GM18867 (cell line): ENCODE measurements around the gene ILRUN.
"Not testable (repeated sequence)": the region's sequence is repeated elsewhere in the genome, so short reads cannot be mapped to it uniquely, and the experiment has no call there.

Source experiments
- ATAC-seq: cut with Tn5 transposase; IDR thresholded peaks from one replicate; pipeline ENCODE4 v1.9.1; 2021; ENCODE audit warnings: mild to moderate bottlenecking, moderate library complexity; ENCODE audit not compliant: unreplicated experiment

The ILRUN gene

DNA sequence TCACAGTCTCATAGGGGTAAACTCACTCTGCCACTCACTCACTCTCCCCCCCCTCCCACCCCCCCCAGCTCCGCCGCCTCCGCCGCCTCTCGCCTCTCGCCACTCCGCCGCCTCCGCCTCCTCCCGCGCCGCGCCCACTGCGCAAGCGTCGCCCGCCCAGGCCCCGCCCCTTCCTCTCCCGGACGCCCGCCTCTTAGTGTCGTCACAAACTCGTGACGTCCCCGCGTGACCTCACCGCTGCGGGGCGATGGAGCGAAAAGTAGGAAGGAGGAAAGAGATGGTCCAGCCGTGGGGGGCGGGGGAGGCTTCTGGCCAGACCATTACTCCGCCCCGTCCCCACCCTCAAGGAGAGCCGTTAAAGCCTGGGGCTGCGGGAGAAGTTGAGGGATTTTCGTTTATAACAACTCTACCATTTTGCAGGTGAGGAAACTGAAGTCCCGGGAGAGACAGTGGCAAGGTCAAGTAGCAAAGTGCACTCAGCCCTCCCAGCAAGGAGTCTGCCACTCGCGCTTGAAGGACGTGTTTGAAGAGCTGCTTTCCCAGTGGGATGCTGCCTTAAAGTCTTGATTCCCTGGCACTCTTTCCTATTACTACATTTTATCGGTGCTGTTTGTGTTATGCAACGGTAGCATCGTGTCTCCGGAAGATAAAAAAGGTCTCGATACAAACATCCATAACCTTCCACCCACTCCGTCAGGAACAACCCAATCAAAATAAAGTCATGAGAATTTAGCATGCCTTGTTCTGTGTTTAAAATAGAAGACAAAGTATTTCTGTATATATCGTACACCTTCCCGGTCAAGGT is at the start of gene ILRUN:
TSS of gene ILRUN (minus strand) at position 29 of the 805 bp plus-strand sequence. CDS start 164 bp downstream, outside the sequence.
- peak; percentile 76 for ATAC-seq

DNA sequence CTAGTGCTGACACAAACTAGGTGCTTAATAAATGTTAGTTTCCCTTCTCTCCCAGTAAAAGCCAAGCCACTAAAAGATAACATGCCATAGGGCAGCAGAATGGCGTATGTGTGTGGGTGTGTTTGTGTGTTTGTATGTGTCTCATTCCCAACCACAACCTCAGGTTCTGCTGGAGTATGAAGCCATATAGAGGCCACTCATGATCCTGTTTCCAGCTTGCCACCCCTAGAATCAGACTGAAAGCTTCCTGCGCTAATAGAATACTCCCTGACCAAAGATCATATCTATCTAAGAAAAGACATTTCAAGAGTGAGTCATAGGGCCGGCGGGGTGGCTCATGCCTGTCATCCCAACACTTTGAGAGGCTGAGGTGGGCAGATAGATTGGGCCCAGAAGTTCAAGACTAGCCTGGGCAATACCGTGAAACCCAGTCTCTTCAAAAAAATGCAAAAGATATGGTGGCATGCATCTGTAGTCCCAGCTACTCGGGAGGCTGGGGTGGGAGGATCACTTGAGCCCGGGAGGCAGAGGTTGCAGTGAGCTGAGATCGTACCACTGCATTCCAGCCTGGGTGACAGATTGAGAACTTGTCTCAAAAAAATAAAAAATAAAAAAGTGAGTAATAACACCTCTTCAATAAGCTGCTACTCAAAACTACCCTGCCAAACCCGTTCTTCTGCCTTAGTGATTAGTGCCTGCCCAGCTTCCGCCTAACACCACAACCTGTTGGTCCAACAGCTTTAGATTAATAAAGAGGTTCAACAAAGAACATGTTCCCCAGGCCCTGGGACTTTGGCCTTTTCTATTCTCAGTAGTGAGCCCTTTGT is 48.9 kb upstream of the ILRUN start:
- ATAC-seq, result no peak

DNA sequence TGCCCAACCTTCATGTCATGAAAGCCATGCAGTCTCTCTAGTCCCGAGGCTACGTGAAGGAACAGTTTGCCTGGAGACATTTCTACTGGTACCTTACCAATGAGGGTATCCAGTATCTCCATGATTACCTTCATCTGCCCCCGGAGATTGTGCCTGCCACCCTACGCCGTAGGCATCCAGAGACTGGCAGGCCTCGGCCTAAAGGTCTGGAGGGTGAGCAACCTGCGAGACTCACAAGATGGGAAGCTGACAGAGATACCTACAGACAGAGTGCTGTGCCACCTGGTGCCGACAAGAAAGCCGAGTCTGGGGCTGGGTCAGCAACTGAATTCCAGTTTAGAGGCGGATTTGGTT is 47.7 kb upstream of the ILRUN start:
- ATAC-seq, result not testable (repeated sequence)

DNA sequence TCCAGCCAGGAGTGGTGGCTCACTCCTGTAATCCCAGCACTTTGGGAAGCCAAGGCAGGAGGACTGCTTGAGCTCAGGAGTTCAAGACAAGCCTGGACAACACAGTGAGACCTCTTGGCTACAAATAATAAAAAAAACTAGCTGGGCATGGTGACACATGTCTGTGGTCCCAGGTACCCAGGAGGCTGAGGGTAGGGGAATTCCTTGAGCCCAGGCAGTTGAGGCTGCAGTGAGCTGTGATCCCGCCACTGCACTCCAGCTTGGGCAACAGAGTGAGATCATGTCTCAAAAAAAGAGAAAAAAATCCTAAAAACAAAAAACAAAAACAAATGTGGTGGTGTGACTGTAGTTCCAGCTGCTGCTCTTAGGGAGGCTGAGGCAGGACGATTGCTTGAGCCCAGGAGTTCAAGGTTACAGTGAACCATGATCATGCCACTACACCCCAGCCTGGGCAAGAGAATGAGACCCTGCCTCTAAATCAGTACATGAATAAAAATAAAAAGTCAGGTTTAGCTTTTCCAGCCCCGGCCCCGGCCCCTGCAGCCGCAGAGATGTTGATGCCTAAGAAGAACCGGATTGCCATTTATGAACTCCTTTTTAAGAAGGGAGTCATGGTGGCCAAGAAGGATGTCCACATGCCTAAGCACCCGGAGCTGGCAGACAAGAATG is 47.2 kb upstream of the ILRUN start:
- no peak for ATAC-seq

DNA sequence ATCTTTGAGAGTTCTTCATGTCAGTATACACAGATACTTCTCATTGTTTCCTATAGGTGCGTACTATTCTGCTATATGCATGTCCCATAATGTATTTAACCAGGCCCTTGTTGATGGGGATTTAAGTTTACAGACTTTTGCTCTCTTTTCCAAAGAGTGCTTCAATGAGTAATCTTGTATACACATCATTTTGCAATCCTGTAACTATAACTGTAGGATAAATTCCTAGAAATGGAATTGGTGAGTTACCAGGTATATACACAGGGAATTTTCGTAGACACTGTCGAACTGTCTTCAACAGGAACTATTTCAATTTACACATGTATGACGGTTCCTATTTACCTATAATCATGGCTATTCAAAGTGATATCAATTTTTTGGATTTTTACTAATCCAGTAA is 45.5 kb upstream of the ILRUN start:
- no peak for ATAC-seq

DNA sequence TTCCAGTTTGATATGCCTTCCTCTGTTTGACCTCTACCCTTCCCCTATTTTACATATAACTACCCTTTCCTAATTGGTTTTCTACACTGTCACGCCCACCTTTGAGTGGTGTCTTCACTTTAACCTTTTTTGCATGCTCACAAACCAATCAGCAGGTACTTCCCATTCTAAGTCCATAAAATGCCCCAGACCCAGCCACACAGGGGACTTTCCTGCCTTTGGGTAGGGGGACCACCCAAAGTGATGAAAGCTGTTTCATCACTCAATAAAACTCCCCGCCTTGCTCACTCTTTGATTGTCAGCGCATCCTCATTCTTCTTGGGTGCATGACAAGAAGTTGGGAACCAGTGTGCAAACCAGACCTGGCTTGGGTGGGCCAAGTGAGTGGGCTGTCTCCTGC is 40.3 kb upstream of the ILRUN start:
- ATAC-seq, result no peak

DNA sequence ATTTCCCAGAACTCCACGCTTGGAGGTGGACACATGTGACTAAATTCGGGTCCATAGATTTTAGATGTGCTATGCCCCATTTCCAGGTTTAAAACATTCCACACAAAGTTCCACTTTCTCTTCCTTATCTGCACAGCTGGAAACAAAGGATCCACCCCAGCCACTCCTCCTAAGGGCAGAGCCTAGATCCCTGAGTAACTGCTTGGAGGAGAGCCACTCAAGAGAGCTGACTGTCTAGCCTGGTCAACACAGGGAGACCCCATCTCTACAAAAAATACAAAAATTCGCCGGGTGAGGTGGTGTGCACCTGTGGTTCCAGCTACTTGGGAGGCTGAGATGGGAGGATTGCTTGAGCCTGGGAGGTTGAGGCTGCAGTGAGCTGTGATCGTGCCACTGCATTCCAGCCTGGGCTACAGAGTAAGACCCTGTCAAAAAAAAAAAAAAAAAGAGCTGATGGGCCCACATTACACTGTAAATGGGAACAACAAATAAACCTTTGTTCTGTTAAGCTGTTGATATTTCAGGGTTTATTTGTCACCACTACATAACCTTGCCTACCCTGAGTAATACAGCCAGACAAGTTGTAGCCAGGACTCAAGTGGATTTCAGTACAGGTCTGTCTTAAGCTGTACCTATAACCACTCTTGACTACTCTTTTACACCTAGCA is 35.0 kb upstream of the ILRUN start:
- no peak for ATAC-seq

DNA sequence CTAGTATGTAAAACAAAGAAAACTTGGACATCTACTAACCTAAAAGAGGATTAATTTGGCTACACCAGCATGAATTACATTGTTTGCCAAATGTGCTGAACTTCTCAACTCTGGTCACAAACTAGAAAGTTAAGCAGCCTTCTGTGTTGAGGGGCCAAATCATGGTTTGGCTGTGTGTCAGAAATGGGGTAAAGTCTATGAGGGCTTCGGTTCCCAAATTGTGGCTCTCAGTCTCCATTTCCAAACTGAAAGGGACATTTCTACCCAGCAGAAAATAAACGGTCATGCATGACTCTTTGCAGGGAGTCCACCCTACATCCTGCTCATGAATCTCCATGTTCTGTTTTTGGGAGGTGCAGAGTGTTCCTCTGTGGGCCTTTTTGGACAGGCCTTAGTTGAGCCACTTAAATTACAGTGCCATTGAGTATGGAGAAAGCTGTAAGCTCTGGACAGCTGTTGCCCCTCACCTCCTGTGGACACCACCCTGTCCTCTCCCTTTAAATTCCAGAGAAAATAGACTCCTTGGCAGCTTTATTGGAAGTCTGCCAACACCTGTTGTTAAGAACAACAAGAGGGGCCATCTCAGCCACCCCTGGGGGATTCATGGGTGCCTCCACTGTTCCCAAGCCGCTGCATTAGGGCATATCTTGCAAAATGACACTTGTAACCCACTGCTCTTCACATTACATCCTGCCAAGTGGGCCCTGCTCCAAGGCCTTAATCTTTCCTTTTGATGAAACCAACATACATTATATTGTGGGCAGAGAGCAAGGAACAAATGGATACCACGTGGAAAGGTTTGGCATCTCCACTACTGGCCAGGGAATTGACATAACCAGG is 33.3 kb upstream of the ILRUN start:
- no peak for ATAC-seq

DNA sequence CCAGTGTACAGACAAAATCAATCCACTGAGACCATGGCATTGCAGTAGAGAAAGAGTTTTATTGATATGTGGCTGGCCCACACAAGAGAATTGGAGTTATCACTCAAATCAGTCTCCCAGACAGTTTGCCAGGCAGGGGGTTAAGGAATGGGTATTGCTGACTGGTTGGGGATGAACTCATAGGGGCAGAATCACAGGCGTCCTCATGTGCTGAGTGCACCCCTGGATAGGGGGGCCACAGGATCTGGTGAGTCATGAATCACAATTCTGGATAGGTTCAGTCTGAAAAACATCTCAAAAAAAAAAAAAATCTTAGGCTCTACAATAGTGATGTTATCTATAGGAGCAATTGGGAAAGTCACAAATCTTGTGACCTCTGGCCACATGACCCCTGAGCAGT is 29.5 kb upstream of the ILRUN start:
- ATAC-seq, result no peak

DNA sequence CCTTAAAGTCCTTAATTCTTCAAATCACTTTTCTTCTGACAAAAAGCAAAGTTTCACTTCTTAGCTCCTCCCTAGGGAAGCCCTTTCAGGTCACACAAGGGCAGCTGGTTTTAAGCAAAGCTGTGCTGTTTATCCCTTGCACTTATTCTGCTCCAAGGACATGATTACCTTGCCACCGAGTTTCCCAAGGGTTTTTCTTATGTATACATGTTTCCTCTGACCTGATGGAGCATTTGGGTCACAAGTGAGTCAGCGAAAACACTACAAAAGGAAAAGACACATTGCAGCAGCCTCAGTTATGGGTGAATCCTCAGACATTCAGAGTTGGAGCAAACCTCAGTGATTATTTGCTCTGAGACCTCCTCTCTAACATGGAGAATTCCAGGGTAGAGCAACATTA is 26.6 kb upstream of the ILRUN start:
- ATAC-seq, result no peak

DNA sequence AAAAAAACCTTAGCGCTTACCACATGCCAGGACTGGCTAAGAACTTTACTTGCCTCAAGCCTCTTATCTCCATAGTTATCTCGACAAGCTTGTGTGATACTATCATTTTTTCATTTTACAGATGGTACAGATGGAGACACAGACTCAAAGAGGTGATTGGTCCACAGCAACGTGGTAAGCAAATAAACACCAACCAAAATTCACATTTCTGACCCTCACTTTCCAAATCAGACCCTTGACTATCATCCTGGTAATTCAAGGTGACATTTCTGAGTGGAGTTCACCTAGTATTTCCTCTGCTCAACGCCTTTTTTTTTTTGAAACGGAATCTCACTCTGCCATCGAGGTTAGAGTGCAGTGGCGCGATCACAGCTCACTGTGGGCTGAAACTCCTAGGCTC is 25.9 kb upstream of the ILRUN start:
- no peak for ATAC-seq

DNA sequence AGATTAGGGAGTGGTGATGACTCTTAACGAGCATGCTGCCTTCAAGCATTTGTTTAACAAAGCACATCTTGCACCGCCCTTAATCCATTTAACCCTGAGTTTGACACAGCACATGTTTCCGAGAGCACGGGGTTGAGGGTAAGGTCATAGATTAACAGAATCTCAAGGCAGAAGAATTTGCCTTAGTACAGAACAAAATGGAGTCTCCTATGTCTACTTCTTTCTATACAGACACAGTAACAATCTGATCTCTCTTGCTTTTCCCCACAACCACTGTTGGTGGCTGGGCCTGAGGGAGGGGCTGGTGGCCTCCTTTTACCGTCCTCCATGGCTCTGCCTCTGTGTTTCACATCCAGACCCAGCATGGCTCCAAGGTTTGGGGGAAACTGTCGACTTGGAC is 23.6 kb upstream of the ILRUN start:
- ATAC-seq, result not testable (repeated sequence)

DNA sequence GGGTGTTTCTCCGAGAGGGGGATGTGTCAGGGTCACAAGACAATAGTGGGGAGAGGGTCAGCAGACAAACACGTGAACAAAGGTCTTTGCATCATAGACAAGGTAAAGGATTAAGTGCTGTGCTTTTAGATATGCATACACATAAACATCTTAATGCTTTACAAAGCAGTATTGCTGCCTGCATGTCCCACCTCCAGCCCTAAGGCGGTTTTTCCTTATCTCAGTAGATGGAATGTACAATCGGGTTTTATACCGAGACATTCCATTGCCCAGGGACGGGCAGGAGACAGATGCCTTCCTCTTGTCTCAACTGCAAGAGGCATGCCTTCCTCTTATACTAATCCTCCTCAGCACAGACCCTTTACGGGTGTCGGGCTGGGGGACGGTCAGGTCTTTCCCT is 23.1 kb upstream of the ILRUN start:
- not testable (repeated sequence) for ATAC-seq

DNA sequence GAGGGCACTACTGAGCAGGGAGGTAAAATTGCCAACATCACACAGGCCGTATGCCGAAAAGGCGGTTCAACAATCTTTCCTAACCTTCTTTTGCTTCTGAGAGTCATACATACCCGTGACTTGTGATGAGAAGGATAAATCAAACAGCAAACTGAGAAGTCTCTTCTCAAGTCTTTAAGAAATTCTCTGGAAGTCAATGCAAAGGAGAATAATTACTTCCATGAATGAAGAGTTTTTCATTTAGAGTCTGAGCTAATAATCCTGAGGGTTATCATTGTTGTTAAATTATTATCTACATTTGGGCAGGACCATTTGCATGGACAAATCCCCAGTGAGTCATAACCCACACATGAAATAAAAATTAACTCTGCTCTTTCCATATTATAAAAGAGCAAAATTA is 22.4 kb upstream of the ILRUN start:
- no peak for ATAC-seq

DNA sequence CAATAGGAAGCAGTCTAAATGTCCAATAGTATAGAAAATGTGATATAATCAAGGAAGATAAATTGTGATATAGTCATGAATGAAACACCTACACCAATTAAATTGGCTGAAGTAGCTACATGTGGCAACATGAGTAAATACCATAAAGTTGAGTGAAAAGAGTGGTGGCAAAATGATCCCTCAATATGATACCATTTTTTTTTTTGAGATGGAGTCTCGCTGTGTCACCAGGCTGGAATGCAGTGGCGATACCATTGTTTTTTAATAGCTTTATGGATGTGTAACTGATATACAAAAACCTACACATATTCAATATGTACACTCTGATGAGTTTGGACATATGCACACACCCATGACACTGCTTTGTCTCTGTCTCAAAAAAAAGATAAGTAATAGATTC is 20.9 kb upstream of the ILRUN start:
- ATAC-seq, result no peak

DNA sequence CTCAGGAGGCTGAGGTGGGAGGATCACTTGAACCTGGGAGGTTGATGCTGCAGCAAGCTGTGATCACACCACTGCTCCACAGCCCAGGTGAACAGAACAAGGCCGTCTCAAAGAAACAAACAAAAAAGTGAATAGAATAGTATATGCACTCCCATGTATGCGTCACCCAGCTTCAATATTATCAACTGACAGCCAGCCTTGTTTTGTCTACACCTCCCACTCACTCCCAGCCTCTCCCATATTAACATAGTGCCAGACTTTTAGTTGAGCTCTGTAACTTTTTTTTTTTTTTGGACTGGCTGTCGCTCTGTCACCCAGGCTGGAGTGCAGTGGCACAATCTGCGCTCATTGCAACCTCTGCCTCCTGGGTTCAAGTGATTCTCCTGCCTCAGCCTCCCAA is 18.1 kb upstream of the ILRUN start:
- ATAC-seq, result no peak

DNA sequence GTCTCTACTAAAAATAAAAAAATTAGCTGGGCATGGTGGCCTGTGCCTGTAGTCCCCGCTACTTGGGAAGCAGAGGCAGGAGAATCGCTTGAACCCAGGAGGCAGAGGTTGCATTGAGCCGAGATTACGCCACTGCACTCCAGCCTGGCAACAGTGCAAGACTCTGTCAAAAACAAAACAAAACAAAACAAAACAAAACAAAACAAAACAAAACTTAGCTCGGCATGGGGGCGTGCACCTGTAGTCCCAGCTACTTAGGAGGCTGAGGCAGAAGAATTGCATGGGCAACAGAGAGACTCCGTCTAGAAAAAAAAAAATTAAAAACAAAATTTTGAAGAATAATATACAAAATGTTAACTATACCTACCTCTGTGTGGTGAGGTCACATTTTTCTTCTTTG is 16.3 kb upstream of the ILRUN start:
- not testable (repeated sequence) for ATAC-seq

DNA sequence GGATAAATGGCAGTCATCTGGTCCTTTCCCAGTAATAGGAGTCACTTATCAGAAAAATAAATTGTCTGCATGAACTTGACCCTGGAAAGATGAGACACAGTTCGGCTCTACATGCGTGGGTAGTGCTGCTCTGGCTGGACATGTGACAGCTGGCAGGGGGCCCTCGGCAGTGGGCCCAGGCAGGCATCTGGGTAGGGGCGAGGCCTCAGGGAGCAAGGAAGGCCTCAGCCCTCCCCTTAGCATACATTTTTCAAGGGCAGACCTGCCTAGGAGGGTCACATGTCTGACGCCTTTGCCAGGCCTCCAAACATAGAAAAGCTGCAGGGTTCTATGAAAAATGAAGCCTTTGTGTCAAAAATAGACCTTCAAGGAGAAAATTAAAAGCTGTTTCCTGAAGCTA is 12.8 kb upstream of the ILRUN start:
- ATAC-seq, result no peak

DNA sequence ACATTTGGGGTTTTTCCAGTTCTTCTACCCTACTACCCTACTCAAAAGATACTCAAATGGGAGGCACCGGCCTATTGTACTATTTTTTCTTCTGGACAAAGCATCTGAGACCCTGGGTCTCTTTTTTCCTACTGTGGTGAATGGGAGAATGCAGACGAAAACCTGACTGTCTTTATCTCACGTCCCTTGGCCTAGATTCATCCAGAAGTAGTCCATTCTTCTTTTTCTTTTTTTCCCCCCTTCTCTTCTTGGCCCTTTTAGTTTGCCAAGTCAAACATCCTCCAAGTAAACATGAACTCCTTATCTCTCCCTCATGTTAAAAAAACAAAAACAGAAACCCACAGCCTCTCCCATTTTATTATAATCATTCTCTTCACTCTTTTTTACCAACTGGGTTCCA is 8.7 kb upstream of the ILRUN start:
- no peak for ATAC-seq

DNA sequence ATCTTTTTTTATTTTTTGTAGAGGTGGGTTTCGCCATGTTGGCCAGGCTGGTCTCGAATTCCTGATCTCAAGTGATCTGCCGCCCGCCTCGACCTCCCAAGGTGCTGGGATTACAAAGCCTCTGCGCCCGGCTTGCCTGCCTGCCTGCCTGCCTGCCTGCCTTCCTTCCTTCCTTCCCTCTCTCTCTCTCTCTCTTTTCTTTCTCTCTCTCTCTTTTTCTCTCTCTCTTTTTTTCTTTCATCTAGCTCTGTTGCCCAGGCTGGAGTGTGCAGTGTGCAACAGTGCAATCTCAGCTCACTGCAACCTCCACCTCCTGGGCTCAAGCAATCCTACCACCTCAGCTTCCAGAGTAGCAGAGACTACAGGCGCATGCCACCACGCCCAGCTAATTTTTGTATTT is 4.6 kb upstream of the ILRUN start:
- no peak for ATAC-seq
